H1 (cell line): Measurements from ENCODE around the gene RNF26. TPM values are rescaled to one million over a fixed set of nuclear protein-coding genes. Genes with fewer than 3 reads are reported as not detected.

ENCODE experiments used
- BRCA1 ChIP-seq: IDR thresholded peaks from 2 replicates; pipeline ENCODE4 v1.6.1; 2012; ENCODE audit warnings: low read depth, low read length, improper control_type of control experiment
- CHD2 ChIP-seq: IDR thresholded peaks from 2 replicates; pipeline ENCODE4 v1.6.1; 2012; ENCODE audit warnings: low read length, improper control_type of control experiment
- CTBP2 ChIP-seq: IDR thresholded peaks from 2 replicates; pipeline ENCODE4 v1.7.0; 2011; ENCODE audit warnings: borderline replicate concordance, mild to moderate bottlenecking, moderate library complexity, mixed read lengths, low read length; ENCODE audit not compliant: insufficient read depth, insufficient read length
- KDM5A ChIP-seq: fragments of 200-600 bp; IDR thresholded peaks from 2 replicates; pipeline ENCODE4 v1.7.1; 2012; ENCODE audit warnings: mild to moderate bottlenecking, low read length, inconsistent platforms, mixed read lengths
- POLR2A ChIP-seq, 2 experiments: IDR thresholded peaks; 1 replicate in 1 of 2; 2 replicates in 1 of 2; pipeline ENCODE4 v1.6.1; 2011; ENCODE audit warnings: low read depth in 2 of 2, low read length in 2 of 2, mild to moderate bottlenecking in 2 of 2; ENCODE audit errors: control extremely low read depth in 1 of 2
- SRF ChIP-seq: IDR thresholded peaks from 2 replicates; pipeline ENCODE4 v1.6.1; 2011; ENCODE audit warnings: mild to moderate bottlenecking, low read depth, low read length, moderate library complexity
- polyA plus RNA-seq, 7 experiments: library from polyadenylated mRNA; depleted of rRNA in 3 of 7; stranded (reverse) in 5 of 7; unstranded in 2 of 7; fragments of >200 nt in 5 of 7; fragments of 200-250 nt in 2 of 7; gene quantifications; 1 replicate in 5 of 7; 2 replicates in 1 of 7; 4 replicates in 1 of 7; pipeline versions ENCODE4 v1.2.1 to v1.2.3, GENCODE V29; 2011 to 2013; ENCODE audit warnings: missing spikeins in 2 of 7, mixed read lengths in 2 of 7
- total RNA-seq: library from RNA; stranded (reverse); fragmentation: NEBNext Ultra II Directional; extraction: Animal tissue kit (Norgen Biotek cat#: 25700); gene quantifications from 2 replicates; pipeline ENCODE4 v1.2.1, GENCODE V29; 2021
- TF ChIP-seq, protein P1 (sequence below): fragments of 300-600 bp; sonication (generic); IDR thresholded peaks from 2 replicates; pipeline ENCODE4 v1.7.1; 2012; ENCODE audit warnings: low read length, moderate library complexity, mild to moderate bottlenecking, inconsistent platforms; ENCODE audit not compliant: insufficient replicate concordance

Gene RNF26
- total and polyA plus RNA-seq, 2 of the 8 experiments (the other 6 are each of a cell fraction or from before 2014, with no cell fraction given): 82.7 to 84.0 TPM

DNA sequence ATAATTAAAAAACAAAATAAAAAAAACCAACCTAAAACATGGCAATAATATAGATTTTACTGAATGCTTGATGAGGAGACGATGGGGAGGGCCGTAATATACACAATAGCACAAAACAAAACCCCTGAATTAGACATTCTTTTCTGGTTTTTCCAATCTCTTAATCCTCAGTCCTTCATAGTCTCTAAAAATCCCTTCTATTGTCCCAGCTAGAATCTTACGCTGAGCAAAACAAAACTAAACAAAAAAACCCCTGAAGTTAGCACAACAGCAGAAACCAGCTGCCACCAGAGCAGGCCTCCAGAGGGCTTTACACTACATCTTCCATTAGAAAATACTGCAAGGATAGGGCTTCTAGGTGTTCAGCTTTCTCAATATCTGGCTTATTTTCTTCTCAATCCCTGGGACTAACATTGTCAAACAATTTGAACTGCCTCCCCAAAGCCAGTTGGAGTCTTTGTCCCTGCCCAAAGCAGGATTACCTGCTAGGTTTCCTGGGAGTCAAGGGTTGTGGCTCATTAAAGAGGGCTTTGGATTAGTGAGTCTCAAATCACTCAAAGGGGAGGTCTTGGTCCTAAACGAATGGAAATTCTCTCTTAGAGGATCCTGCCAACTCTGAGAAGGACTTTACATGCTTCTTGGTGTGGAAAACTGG lies 2.1 kb upstream of the RNF26 start (continued):
- no peak for TF ChIP-seq SRF
- no peak for TF ChIP-seq BRCA1
- TF ChIP-seq, protein P1, sequence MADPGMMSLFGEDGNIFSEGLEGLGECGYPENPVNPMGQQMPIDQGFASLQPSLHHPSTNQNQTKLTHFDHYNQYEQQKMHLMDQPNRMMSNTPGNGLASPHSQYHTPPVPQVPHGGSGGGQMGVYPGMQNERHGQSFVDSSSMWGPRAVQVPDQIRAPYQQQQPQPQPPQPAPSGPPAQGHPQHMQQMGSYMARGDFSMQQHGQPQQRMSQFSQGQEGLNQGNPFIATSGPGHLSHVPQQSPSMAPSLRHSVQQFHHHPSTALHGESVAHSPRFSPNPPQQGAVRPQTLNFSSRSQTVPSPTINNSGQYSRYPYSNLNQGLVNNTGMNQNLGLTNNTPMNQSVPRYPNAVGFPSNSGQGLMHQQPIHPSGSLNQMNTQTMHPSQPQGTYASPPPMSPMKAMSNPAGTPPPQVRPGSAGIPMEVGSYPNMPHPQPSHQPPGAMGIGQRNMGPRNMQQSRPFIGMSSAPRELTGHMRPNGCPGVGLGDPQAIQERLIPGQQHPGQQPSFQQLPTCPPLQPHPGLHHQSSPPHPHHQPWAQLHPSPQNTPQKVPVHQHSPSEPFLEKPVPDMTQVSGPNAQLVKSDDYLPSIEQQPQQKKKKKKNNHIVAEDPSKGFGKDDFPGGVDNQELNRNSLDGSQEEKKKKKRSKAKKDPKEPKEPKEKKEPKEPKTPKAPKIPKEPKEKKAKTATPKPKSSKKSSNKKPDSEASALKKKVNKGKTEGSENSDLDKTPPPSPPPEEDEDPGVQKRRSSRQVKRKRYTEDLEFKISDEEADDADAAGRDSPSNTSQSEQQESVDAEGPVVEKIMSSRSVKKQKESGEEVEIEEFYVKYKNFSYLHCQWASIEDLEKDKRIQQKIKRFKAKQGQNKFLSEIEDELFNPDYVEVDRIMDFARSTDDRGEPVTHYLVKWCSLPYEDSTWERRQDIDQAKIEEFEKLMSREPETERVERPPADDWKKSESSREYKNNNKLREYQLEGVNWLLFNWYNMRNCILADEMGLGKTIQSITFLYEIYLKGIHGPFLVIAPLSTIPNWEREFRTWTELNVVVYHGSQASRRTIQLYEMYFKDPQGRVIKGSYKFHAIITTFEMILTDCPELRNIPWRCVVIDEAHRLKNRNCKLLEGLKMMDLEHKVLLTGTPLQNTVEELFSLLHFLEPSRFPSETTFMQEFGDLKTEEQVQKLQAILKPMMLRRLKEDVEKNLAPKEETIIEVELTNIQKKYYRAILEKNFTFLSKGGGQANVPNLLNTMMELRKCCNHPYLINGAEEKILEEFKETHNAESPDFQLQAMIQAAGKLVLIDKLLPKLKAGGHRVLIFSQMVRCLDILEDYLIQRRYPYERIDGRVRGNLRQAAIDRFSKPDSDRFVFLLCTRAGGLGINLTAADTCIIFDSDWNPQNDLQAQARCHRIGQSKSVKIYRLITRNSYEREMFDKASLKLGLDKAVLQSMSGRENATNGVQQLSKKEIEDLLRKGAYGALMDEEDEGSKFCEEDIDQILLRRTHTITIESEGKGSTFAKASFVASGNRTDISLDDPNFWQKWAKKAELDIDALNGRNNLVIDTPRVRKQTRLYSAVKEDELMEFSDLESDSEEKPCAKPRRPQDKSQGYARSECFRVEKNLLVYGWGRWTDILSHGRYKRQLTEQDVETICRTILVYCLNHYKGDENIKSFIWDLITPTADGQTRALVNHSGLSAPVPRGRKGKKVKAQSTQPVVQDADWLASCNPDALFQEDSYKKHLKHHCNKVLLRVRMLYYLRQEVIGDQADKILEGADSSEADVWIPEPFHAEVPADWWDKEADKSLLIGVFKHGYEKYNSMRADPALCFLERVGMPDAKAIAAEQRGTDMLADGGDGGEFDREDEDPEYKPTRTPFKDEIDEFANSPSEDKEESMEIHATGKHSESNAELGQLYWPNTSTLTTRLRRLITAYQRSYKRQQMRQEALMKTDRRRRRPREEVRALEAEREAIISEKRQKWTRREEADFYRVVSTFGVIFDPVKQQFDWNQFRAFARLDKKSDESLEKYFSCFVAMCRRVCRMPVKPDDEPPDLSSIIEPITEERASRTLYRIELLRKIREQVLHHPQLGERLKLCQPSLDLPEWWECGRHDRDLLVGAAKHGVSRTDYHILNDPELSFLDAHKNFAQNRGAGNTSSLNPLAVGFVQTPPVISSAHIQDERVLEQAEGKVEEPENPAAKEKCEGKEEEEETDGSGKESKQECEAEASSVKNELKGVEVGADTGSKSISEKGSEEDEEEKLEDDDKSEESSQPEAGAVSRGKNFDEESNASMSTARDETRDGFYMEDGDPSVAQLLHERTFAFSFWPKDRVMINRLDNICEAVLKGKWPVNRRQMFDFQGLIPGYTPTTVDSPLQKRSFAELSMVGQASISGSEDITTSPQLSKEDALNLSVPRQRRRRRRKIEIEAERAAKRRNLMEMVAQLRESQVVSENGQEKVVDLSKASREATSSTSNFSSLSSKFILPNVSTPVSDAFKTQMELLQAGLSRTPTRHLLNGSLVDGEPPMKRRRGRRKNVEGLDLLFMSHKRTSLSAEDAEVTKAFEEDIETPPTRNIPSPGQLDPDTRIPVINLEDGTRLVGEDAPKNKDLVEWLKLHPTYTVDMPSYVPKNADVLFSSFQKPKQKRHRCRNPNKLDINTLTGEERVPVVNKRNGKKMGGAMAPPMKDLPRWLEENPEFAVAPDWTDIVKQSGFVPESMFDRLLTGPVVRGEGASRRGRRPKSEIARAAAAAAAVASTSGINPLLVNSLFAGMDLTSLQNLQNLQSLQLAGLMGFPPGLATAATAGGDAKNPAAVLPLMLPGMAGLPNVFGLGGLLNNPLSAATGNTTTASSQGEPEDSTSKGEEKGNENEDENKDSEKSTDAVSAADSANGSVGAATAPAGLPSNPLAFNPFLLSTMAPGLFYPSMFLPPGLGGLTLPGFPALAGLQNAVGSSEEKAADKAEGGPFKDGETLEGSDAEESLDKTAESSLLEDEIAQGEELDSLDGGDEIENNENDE: no peak
- TF ChIP-seq CTBP2: no peak
- no peak for TF ChIP-seq POLR2A (IDR thresholded peaks at IDR 0.05; ENCODE audit: control extremely low read depth in 1 of 2, low read depth in 2 of 2, low read length in 2 of 2)
- TF ChIP-seq CHD2: no peak
- TF ChIP-seq KDM5A: no peak
